Loucy (cell line): Measurements from ENCODE around the gene PLEKHG5.

Source experiments
- H2AFZ ChIP-seq: fragments of 200-600 bp; sonication (generic); 2 replicates; pipeline ENCODE4 v1.6.0; 2016; ENCODE audit warnings: antibody characterized with exemption, mild to moderate bottlenecking, low read length, moderate library complexity
- H3F3A ChIP-seq: fragments of 200-600 bp; 2 replicates; pipeline ENCODE4 v1.6.0; 2016; ENCODE audit warnings: antibody characterized with exemption, low read depth, mild to moderate bottlenecking
- H3K27me3 ChIP-seq: fragments of 200-600 bp; sonication (generic); 2 replicates; pipeline ENCODE4 v1.6.1; 2014; ENCODE audit warnings: low read length, mild to moderate bottlenecking; ENCODE audit not compliant: insufficient read depth, poor library complexity, severe bottlenecking
- H3K36me3 ChIP-seq: fragments of 200-600 bp; sonication (generic); 2 replicates; pipeline ENCODE4 v1.6.1; 2016; ENCODE audit warnings: low read length; ENCODE audit not compliant: insufficient read depth
- H3K4me1 ChIP-seq: fragments of 200-600 bp; sonication (generic); 2 replicates; pipeline ENCODE4 v1.5.1; 2014; ENCODE audit warnings: low read length, mild to moderate bottlenecking; ENCODE audit not compliant: insufficient read depth, poor library complexity, severe bottlenecking
- H3K4me2 ChIP-seq: fragments of 200-600 bp; sonication (generic); 2 replicates; pipeline ENCODE4 v1.6.0; 2014; ENCODE audit warnings: antibody characterized with exemption, low read length, low read depth, mild to moderate bottlenecking; ENCODE audit not compliant: poor library complexity, severe bottlenecking
- H3K4me3 ChIP-seq: fragments of 200-600 bp; sonication (generic); 2 replicates; pipeline ENCODE4 v1.5.1; 2014; ENCODE audit warnings: low read length, mild to moderate bottlenecking, mixed read lengths; ENCODE audit not compliant: poor library complexity, severe bottlenecking
- H3K79me2 ChIP-seq: fragments of 200-600 bp; sonication (generic); 2 replicates; pipeline ENCODE4 v1.6.1; 2014; ENCODE audit warnings: low read length; ENCODE audit not compliant: insufficient read depth
- H3K9ac ChIP-seq: fragments of 200-600 bp; sonication (generic); 2 replicates; pipeline ENCODE4 v1.6.0; 2014; ENCODE audit warnings: mild to moderate bottlenecking, low read depth, low read length, moderate library complexity; ENCODE audit not compliant: poor library complexity, severe bottlenecking
- H3K9me2 ChIP-seq: fragments of 200-600 bp; sonication (generic); replicated peaks from 2 replicates; pipeline ENCODE4 v1.6.1; 2016; ENCODE audit warnings: low read depth, low read length, mixed read lengths
- H3K9me3 ChIP-seq: fragments of 200-600 bp; sonication (generic); 2 replicates; pipeline ENCODE4 v1.6.1; 2014; ENCODE audit warnings: mild to moderate bottlenecking, antibody characterized with exemption, low read length, low read depth; ENCODE audit not compliant: insufficient read depth
- H4K20me1 ChIP-seq: fragments of 200-600 bp; sonication (generic); 2 replicates; pipeline ENCODE4 v1.6.0; 2014; ENCODE audit warnings: antibody characterized with exemption, low read length, mild to moderate bottlenecking; ENCODE audit not compliant: insufficient read depth, poor library complexity, severe bottlenecking
- EZH2phosphoT487 ChIP-seq: fragments of 200-600 bp; IDR thresholded peaks from 2 replicates; pipeline ENCODE4 v1.6.1; 2018; ENCODE audit warnings: antibody characterized with exemption, mild to moderate bottlenecking, moderate library complexity, borderline replicate concordance
- TF ChIP-seq, protein P1 (sequence below): fragments of 200-600 bp; sonication (generic); conservative IDR thresholded peaks from 2 replicates; pipeline ENCODE4 v1.5.1; 2014; ENCODE audit warnings: mild to moderate bottlenecking, antibody characterized with exemption, low read length

Gene PLEKHG5

GRCh38 chr1:6512908-6513280, 21.4 kb upstream of the PLEKHG5 start:
- H2AFZ ChIP-seq: no peak overlapping the region
- H3K27me3 ChIP-seq: no peaks in the 10 kb centered on the region
- H3K9me3 ChIP-seq: no peaks in the 10 kb centered on the region
- no peaks in the 10 kb centered on the region for H4K20me1 ChIP-seq
- TF ChIP-seq EZH2phosphoT487: no peak
- TF ChIP-seq, protein P1, sequence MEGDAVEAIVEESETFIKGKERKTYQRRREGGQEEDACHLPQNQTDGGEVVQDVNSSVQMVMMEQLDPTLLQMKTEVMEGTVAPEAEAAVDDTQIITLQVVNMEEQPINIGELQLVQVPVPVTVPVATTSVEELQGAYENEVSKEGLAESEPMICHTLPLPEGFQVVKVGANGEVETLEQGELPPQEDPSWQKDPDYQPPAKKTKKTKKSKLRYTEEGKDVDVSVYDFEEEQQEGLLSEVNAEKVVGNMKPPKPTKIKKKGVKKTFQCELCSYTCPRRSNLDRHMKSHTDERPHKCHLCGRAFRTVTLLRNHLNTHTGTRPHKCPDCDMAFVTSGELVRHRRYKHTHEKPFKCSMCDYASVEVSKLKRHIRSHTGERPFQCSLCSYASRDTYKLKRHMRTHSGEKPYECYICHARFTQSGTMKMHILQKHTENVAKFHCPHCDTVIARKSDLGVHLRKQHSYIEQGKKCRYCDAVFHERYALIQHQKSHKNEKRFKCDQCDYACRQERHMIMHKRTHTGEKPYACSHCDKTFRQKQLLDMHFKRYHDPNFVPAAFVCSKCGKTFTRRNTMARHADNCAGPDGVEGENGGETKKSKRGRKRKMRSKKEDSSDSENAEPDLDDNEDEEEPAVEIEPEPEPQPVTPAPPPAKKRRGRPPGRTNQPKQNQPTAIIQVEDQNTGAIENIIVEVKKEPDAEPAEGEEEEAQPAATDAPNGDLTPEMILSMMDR: no peak
- H3K9ac ChIP-seq: no peak overlapping the region
- no peaks in the 10 kb centered on the region for H3K36me3 ChIP-seq
- H3K79me2 ChIP-seq: no peaks in the 10 kb centered on the region
- no peaks in the 10 kb centered on the region for H3F3A ChIP-seq
- H3K4me1 ChIP-seq: no peaks in the 10 kb centered on the region
- H3K9me2 ChIP-seq: no peaks in the 10 kb centered on the region
- H3K4me3 ChIP-seq: no peak overlapping the region
- H3K4me2 ChIP-seq: no peak overlapping the region

GRCh38 chr1:6512245-6512907, 20.9 kb upstream of the PLEKHG5 start:
- no peaks in the 10 kb centered on the region for H3K79me2 ChIP-seq
- TF ChIP-seq, protein P1: no peak
- TF ChIP-seq EZH2phosphoT487: no peak
- H3F3A ChIP-seq: no peaks in the 10 kb centered on the region
- H3K4me2 ChIP-seq: no peak overlapping the region
- no peaks in the 10 kb centered on the region for H3K36me3 ChIP-seq
- H3K9ac ChIP-seq: no peak overlapping the region
- no peak overlapping the region for H3K4me3 ChIP-seq
- no peaks in the 10 kb centered on the region for H3K9me3 ChIP-seq
- H2AFZ ChIP-seq: no peak overlapping the region
- H3K9me2 ChIP-seq: no peaks in the 10 kb centered on the region
- no peaks in the 10 kb centered on the region for H3K27me3 ChIP-seq
- no peaks in the 10 kb centered on the region for H4K20me1 ChIP-seq
- no peaks in the 10 kb centered on the region for H3K4me1 ChIP-seq

- Histone ChIP-seq H3F3A (no peaks in the 10 kb centered on the region), H3K27me3 (no peaks in the 10 kb centered on the region), H3K9ac (no peak overlapping the region), H3K9me2 (no peaks in the 10 kb centered on the region), H4K20me1 (no peaks in the 10 kb centered on the region), H3K4me1 (no peaks in the 10 kb centered on the region), H3K4me3 (no peak overlapping the region), H2AFZ (no peak overlapping the region), H3K4me2 (no peak overlapping the region), H3K79me2 (no peaks in the 10 kb centered on the region), H3K9me3 (no peaks in the 10 kb centered on the region), H3K36me3 (no peaks in the 10 kb centered on the region)
- TF ChIP-seq, protein P1: no peak
- TF ChIP-seq EZH2phosphoT487: no peak
Observed at GRCh38 chr1:6511561-6512244, 20.2 kb upstream of the PLEKHG5 start.
